OCI-LY1 (cell line): ENCODE data around the gene CCDC73.

ENCODE experiments used
- CTCF ChIP-seq: fragments of 200-600 bp; sonication (generic), shearing (Covaris generic); IDR thresholded peaks from 2 replicates; pipeline ENCODE4 v1.5.1; 2017; ENCODE audit warnings: mild to moderate bottlenecking, antibody characterized with exemption, low read length, moderate library complexity, mixed read lengths
- EZH2 ChIP-seq: fragments of 200-600 bp; sonication (generic), shearing (Covaris generic); IDR thresholded peaks from 2 replicates; pipeline ENCODE4 v1.8.0; 2017; ENCODE audit warnings: borderline replicate concordance, mixed run types, mild to moderate bottlenecking, antibody characterized with exemption, low read length, moderate library complexity, mixed read lengths

- TF ChIP-seq EZH2 (no peak), CTCF (no peak)
Measured at GRCh38 chr11:32706985-32707741, 87.3 kb downstream of the CCDC73 start.
